ENCODE data around the gene RBM43. TPM values are rescaled to one million over a fixed set of nuclear protein-coding genes. Genes with fewer than 3 reads are reported as not detected.

The RBM43 gene
- polyA plus RNA-seq, 1 donor from 2014 or later, result 1.8 TPM

DNA sequence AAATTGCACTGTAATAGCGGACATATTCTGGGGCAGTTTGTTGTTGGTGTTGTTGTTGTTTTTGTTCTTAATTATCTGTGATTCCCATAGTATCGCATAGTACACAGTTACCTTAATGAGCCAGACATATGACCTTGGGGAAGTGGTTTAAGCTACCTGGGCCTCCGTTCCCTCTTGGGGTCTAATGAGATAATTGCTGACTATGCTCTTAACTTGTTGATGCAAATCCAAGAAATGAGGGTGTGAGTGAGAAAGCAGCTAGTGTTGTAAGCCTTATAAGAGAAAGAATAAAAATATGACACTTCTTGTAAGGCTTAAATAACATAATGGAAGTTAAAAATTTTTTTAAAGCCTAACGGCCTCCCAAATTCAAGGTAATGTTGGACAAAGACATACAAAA lies 20.7 kb upstream of the RBM43 start:
- no peak overlapping the region for H3K4me3 Mint-ChIP-seq
- peaks cover 6% of the 10 kb centered on the region for H3K36me3 Mint-ChIP-seq
- no peaks in the 10 kb centered on the region for H3K9me3 Mint-ChIP-seq
- peaks cover 19 to 24% (median 21%) of the 10 kb centered on the region in 3 donors for H3K4me1 Mint-ChIP-seq
- no peak overlapping the region for H3K27ac Mint-ChIP-seq
- H3K27me3 Mint-ChIP-seq, result no peaks in the 10 kb centered on the region

DNA sequence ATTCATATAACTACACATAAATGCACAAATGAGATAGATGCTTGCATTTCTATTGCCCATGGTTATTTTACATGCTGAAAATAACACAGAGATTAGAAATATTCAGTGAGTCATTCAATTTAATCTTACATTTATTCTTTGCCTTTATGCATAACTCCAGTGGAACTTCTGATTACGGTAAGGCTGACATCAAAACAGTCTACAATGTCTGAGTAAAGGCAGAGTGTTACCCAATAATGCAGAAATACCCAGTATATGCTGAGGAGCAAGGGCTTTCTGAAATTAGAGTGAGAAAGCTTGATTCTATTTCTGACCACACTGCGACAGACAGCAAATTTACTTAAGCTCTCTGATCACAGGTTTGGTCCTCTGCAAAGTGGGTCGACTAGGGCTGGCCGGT lies 18.6 kb upstream of the RBM43 start:
- H3K27me3 Mint-ChIP-seq, result no peaks in the 10 kb centered on the region
- H3K36me3 Mint-ChIP-seq, result peaks cover 6% of the 10 kb centered on the region
- H3K4me1 Mint-ChIP-seq, result peaks cover 3 to 9% (median 7%) of the 10 kb centered on the region in 3 donors
- no peaks in the 10 kb centered on the region for H3K9me3 Mint-ChIP-seq
- H3K27ac Mint-ChIP-seq, result no peak overlapping the region
- no peak overlapping the region for H3K4me3 Mint-ChIP-seq

DNA sequence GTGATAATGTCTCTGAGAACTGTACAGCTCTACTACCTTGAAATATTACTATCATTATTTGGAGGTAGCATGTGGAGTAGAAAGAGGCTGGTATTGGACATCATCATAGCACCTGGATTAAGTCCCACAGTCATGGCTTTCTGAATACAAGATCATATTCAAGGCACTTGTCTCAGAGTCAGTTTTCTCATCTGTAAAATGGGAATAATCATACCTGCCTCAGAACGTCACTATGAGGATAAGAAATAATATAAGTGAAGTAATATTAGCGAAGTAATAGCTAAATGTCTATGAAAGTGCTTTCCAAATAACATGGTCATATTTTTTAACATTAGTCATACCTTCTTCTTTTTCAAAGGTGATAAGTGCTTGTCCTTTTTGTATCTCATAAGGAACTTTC lies 16.8 kb upstream of the RBM43 start:
- Mint-ChIP-seq H3K4me3 (no peak overlapping the region), H3K27me3 (no peaks in the 10 kb centered on the region), H3K36me3 (peaks cover 10% of the 10 kb centered on the region), H3K27ac (no peak overlapping the region), H3K4me1 (peaks cover 0 to under 1% (median 0%) of the 10 kb centered on the region in 3 donors), H3K9me3 (no peaks in the 10 kb centered on the region)

DNA sequence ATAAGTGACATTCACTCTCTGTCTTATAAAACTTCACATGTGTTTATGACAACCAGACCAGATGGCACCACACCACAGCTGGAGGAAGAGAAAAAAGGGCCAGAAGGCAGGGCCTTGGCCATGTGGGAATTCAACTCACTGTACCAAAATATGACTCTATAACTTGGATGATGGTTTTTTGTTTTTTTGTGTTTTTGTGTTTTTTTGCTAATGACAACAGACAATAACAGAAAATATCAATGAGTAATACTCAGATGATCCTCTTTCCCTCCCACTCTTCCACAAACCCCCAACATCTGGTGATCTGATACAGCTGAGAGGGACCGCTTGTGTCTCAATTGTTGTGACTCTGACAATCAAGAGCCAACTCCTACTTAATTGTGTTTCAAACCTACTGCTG lies 15.4 kb upstream of the RBM43 start:
- no peaks in the 10 kb centered on the region for H3K9me3 Mint-ChIP-seq
- H3K4me1 Mint-ChIP-seq, result no peaks in the 10 kb centered on the region
- H3K4me3 Mint-ChIP-seq, result no peak overlapping the region
- H3K36me3 Mint-ChIP-seq, result peaks cover 10% of the 10 kb centered on the region
- H3K27me3 Mint-ChIP-seq, result no peaks in the 10 kb centered on the region
- H3K27ac Mint-ChIP-seq, result peak overlapping the region in 1 of 3 donors; percentile 53

DNA sequence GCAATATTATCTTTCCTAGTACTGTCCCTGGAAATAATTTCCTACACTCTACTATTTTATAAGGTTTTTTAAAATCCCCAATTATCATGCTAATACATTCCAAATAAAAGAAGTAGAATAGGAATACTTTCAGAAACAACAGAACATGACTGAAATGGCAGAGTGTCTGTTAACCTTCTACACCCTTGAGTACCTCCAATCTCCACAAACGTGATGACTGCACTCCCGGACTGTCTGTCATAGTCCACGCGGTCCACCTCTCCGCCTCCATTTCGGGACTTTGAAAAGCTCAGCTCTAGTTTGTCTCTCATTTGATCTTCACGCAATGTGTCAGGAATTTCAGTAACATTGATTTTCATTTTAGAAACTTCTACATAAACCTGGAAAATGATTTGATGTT lies 13.6 kb upstream of the RBM43 start:
- peaks cover 0 to 2% (median 1%) of the 10 kb centered on the region in 3 donors for H3K4me1 Mint-ChIP-seq
- H3K4me3 Mint-ChIP-seq, result no peak overlapping the region
- H3K36me3 Mint-ChIP-seq, result peaks cover 11% of the 10 kb centered on the region
- no peaks in the 10 kb centered on the region for H3K9me3 Mint-ChIP-seq
- H3K27me3 Mint-ChIP-seq, result no peaks in the 10 kb centered on the region
- peak overlapping the region in 1 of 3 donors; percentile 74 for H3K27ac Mint-ChIP-seq

DNA sequence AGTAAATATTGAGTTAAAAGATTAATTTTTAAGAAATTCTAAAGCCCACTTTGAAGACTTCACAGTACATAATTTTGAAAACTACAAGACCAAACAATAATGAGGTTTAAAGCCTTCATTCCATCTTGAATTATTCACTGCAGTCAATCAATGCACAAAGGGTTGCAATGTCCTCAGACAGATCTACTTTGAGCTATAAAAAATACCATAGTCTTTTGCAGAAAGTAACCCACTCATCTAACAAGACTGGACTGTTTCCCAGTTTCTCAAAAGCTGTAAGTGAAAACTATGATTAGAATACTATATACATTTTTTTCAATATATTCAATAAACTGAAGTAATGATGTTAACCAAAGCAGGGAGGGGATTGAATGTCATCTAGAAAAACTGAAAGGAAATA lies 10.2 kb upstream of the RBM43 start:
- Mint-ChIP-seq H3K36me3 (peaks cover 9% of the 10 kb centered on the region), H3K9me3 (no peaks in the 10 kb centered on the region), H3K27me3 (no peaks in the 10 kb centered on the region), H3K27ac (no peak overlapping the region), H3K4me3 (no peak overlapping the region), H3K4me1 (peaks cover 1 to 5% (median 4%) of the 10 kb centered on the region in 3 donors)

DNA sequence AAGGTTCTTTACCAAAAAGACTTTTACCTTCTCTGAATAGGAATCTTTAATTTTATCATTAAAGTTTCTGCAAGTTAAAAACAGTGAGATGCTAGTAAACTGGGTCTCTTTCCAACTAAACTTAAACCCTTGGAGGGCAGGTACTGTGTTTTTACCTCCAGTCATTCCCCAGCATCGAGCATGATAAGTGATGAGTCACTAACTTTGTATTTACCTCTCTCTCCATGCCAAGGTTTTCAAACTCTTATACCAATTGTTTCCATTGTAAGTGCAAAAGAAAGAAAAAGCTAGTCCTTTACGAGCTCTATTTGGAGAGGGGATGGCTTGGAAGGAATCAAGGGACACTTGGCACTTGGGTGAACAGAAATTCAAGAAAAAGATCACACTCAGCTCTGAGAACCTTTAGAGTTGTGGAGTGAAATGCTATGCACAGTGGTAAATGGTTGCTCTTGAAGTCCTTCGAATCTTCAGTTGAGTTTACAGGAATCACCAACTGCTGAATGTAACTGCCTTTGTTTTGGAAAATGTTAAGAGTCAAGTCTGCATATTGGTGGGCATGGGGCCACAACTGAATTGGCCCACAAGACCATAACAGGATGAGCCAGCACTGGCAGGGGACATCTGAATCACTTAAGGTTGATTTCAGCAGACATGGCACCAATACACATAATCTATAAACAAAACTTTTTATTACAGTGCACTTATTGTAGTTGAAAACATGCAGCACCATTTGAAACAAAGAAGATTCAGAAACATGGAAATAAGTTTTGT lies 8.3 kb upstream of the RBM43 start:
- no peak overlapping the region for H3K4me3 Mint-ChIP-seq
- no peaks in the 10 kb centered on the region for H3K9me3 Mint-ChIP-seq
- no peaks in the 10 kb centered on the region for H3K27me3 Mint-ChIP-seq
- H3K36me3 Mint-ChIP-seq, result peaks cover 9% of the 10 kb centered on the region
- no peak overlapping the region for H3K27ac Mint-ChIP-seq
- peaks cover 1 to 6% (median 6%) of the 10 kb centered on the region in 3 donors for H3K4me1 Mint-ChIP-seq

DNA sequence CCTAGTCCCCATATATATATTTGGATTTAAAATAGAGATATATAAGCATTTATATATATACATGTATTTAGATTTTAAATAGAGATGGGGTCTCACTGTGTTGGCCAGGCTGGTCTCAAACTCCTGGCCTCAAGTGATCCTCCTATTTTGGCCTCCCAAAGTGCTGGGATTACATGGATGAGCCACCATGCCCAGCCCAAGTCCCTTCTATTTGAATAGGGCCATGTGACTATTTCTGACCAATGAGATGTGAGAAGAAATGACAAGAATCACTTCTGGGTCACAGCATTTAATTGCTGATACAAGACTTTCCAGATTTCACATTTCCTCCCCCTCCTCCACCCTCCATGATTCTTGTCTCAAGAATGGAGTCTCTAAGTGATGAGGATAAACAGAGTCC lies 6.4 kb upstream of the RBM43 start:
- Mint-ChIP-seq H3K27ac (no peak overlapping the region), H3K27me3 (no peaks in the 10 kb centered on the region), H3K36me3 (peaks cover 6% of the 10 kb centered on the region), H3K4me1 (peaks cover 1 to 12% (median 6%) of the 10 kb centered on the region in 3 donors), H3K9me3 (no peaks in the 10 kb centered on the region), H3K4me3 (no peak overlapping the region)

DNA sequence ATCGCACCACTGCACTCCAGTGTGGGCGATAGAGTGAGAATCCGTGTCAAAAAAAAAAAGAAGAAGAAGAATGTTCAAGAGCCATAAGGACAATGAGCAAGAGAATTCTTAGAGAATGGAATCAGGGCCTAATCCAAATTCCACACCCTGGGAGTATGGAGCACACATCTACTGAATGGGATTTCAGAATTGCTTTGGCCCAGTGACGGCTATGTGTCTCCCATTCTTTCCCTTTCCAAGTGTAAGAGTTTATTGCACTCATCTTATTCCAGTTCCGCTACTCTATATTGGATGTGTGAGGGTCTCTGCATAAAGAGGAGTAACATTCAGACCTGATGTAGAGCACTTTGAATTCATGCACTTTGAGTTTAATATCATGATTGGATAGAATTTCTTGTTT lies 5.9 kb upstream of the RBM43 start:
- Mint-ChIP-seq H3K27ac (no peak overlapping the region), H3K36me3 (peaks cover 6% of the 10 kb centered on the region), H3K27me3 (no peaks in the 10 kb centered on the region), H3K4me3 (no peak overlapping the region), H3K4me1 (peaks cover 1 to 15% (median 6%) of the 10 kb centered on the region in 3 donors), H3K9me3 (no peaks in the 10 kb centered on the region)

DNA sequence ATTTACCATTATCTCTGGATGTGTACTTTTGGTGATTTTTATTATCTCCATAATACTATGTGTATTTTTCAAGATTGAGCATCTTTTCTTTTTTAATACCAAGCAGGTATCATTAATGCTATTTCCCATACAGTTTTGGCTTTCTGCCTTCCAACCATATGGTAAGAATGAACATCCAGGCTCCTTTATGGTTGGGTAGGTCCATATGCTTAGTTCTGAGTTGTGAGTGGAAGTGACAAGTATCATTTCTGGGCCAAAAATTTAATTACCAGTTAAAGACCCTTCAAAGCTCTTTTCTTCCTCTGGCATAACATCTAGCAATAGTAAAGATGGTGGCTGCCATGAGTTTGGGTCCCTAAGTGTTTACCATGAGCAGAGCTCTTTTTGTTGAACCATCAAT lies 4.3 kb upstream of the RBM43 start:
- Mint-ChIP-seq H3K4me3 (no peak overlapping the region), H3K36me3 (peaks cover 6% of the 10 kb centered on the region), H3K9me3 (no peaks in the 10 kb centered on the region), H3K27ac (no peak overlapping the region), H3K27me3 (no peaks in the 10 kb centered on the region), H3K4me1 (peaks cover 4 to 26% (median 12%) of the 10 kb centered on the region in 3 donors)

DNA sequence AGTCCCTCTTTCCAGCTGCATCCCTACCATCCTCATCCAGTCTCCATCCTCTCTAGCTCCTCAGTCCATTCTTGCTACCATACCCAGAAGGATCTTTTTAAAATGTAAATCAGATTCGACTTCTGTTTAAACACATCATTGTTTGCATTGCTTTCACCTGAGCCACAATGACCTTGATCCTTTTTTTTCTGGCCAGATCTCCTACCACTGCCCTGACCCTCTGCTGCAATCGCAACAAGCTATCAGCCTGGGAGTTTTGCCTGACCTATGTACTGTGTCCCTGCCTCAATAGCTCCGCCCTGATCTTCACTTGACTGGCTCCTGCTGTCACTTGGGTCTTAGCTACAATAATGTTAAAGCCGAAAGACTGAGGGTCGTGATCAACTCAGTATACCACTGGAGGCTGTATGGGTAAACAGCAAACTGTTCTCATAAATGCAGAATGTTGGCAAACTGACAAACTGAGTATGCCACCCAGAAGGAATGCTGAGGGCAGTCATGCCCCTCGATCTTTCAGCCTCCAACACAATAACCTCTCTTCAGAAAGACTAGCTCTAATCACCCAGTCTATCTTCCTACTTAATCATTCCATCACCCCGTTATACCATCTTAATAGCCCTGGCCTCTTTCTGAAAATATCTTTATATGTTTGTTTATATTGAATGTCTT lies 2.6 kb upstream of the RBM43 start:
- peak overlapping the region in 2 of 3 donors; percentile 40 to 42 for H3K27ac Mint-ChIP-seq
- peak overlapping the region in 2 of 4 donors; percentile 6 to 82 for H3K4me3 Mint-ChIP-seq
- no peaks in the 10 kb centered on the region for H3K36me3 Mint-ChIP-seq
- no peaks in the 10 kb centered on the region for H3K9me3 Mint-ChIP-seq
- peaks cover 12 to 35% (median 20%) of the 10 kb centered on the region in 3 donors for H3K4me1 Mint-ChIP-seq
- H3K27me3 Mint-ChIP-seq, result no peaks in the 10 kb centered on the region

DNA sequence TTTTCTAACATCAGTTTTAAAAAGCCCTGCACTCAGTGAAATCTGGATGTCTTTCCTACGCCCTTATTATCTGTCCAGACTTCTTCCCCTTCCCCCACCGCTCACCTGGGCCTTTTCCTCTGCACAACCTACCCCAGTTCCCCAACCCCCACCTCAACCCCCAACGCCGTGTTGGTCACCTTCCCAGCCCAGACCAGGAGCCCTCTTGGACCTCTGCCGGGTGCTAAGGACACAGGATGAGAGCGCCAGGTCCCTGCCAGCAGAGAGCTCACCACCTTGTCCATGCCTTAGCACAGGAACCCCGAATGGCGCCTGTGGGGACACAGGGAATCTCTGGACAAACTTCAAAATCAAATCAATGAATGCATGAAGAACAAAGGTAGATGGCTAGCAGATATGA lies 966 bp upstream of the RBM43 start:
- Mint-ChIP-seq H3K4me3 (peak overlapping the region; percentile 30 to 97 (median 84)), H3K36me3 (no peaks in the 10 kb centered on the region), H3K27me3 (no peaks in the 10 kb centered on the region), H3K27ac (peak overlapping the region in 2 of 3 donors; percentile 93), H3K9me3 (no peaks in the 10 kb centered on the region), H3K4me1 (peaks cover 12 to 38% (median 20%) of the 10 kb centered on the region in 3 donors)

DNA sequence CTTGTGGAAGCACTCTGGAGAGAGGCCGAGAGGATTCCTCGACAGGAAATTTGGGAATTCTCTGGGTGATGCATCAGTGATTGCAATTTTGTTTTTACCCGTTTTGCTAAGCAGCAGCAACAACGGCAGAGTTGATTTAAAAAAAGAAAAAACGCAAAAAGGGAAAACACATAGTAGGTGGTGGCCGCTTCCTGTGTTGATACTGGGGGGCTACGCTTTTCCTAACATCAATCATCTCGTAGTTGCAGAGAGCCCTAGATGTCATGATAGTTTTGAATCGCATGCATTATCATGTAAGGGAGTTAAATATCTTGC lies 271 bp upstream of the RBM43 start:
- peak overlapping the region; percentile 91 to 93 (median 93) for H3K27ac Mint-ChIP-seq
- H3K36me3 Mint-ChIP-seq, result no peaks in the 10 kb centered on the region
- H3K4me1 Mint-ChIP-seq, result peaks cover 12 to 34% (median 21%) of the 10 kb centered on the region in 3 donors
- H3K4me3 Mint-ChIP-seq, result peak overlapping the region; percentile 91 to 97 (median 96)
- H3K27me3 Mint-ChIP-seq, result no peaks in the 10 kb centered on the region
- H3K9me3 Mint-ChIP-seq, result no peaks in the 10 kb centered on the region

DNA sequence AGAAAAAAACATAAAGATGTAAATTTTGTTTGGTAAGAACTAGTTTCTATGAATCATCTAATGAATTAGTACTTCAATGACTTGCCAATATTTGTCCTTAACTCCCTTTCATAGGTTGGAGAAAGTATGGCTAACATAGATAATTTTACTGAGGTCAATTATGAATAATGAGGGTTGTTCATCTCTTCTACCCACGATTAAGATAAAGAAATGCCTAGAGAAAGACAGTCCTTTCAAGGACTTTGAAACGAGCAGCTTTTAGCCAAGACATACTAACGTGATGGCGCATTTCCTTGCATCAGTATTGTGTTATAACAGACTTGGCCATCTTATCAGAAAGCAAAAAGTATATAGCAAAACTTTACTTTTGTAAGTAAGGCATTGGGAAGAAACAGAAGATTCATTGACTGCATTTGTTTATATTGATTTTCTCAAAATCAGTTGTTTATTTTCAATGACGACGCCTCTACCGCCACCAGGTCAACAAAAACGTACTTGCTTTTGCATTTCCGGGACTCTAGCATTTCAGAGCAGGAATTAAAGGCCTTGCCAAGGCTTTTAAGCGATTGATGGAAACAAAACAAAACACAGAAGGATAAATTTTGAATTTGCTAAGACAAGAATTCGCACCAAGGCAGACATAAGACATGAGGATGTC lies 961 bp downstream of the RBM43 start:
- Mint-ChIP-seq H3K4me3 (peak overlapping the region; percentile 91 to 97 (median 96)), H3K27ac (peak overlapping the region; percentile 91 to 98 (median 93))

DNA sequence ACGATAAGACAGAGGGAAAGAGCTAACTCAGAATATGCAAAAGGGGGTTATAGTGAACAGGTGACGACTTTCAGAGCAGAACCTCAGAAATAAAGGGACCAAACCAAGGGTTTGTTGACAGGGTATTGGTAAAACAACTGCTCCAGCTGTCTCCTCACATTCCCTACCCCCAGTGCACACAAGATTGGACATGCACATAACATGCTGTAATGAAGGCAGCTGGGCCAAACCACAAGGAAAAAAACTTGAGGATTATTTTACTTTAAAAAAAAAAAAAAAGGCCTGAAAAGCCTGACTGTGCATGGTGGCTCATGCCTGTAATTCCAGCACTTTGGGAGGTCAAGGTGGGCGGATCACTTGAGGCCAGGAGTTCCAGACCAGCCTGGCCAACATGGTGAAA lies 3.5 kb downstream of the RBM43 start:
- H3K9me3 Mint-ChIP-seq, result no peaks in the 10 kb centered on the region
- no peak overlapping the region for H3K4me3 Mint-ChIP-seq
- peaks cover 9% of the 10 kb centered on the region for H3K36me3 Mint-ChIP-seq
- no peaks in the 10 kb centered on the region for H3K27me3 Mint-ChIP-seq
- H3K4me1 Mint-ChIP-seq, result peaks cover 12 to 26% (median 19%) of the 10 kb centered on the region in 3 donors
- H3K27ac Mint-ChIP-seq, result no peak overlapping the region

More for the DNA sequence above, 961 bp downstream of the RBM43 start:
- Mint-ChIP-seq H3K27me3 (no peaks in the 10 kb centered on the region), H3K4me1 (peaks cover 12 to 32% (median 19%) of the 10 kb centered on the region in 3 donors), H3K36me3 (peaks cover 1% of the 10 kb centered on the region), H3K9me3 (no peaks in the 10 kb centered on the region)
